CD4-positive, alpha-beta T cell treated with Interleukin-15 for 1 hour (primary cell): Measurements from ENCODE around the gene GLB1L3.
"Not testable (repeated sequence)": the region's sequence is repeated elsewhere in the genome, so short reads cannot be mapped to it uniquely, and the experiment has no call there.

Experiments
- DNase-seq: peaks from one replicate; pipeline ENCODE4 v3.0.0-alpha.2; 2020

The GLB1L3 gene

DNA sequence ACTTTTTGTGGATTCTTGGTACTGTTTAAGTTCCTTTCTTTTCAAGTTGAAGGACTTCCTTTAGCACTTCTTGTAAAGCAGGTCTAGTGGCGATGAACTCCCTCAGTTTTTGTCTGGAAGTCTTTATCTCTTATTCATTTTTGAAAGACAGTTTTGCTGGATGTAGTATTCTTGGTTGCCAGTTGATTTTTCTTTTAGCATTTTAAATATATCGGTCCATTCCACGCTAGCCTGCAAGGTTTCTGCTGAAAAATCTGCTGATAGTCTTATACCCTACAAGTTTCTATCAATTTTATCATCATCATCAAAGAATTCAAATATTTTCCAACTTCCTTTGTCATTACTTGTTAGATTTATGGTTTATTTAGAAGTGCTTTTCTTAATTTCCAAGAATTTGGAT is 40.9 kb downstream of the GLB1L3 start:
- no peak for DNase-seq

- not testable (repeated sequence) for DNase-seq
Measured at GRCh38 chr11:134321373-134321772, 45.2 kb downstream of the GLB1L3 start.

DNA sequence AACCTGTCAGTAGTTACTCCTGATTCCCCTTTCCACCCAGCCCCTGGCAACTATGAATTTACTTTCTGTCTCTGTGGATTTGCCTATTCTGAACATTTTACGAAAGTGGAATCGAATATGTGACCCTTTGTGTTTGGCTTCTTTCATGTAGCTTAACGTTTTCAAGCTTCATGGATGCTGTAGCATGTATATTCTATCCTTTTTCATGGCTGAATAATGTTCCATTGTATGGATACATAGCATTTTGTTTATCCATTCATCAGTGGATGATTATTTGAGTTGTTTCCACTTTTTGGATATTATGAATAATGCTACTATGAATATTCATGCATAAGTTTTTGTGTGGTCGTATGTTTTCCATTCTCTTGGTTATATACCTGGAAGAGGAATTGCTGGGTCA is 46.4 kb downstream of the GLB1L3 start:
- no peak for DNase-seq

DNA sequence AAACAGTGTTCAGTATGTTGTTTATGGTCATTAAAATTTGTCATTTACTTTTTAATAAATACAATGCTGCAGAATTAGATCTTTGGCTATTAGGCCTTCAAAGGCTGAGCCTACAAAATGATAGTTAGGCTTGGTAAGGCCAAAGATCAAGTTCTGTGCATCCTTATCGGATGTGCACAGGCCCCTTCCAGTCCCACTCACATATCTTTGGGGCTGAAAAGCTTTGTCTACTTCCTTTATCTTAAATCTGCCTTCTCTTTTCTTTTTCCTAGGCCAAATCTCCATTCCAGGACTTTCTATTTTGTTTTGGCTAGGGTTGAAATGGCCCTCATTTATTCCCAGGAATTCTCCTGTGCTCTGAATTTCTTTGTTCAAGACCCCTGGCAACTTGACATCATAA is 52.3 kb downstream of the GLB1L3 start:
- DNase-seq = no peak

- no peak for DNase-seq
Measured at GRCh38 chr11:134330611-134331353, 54.6 kb downstream of the GLB1L3 start.

DNA sequence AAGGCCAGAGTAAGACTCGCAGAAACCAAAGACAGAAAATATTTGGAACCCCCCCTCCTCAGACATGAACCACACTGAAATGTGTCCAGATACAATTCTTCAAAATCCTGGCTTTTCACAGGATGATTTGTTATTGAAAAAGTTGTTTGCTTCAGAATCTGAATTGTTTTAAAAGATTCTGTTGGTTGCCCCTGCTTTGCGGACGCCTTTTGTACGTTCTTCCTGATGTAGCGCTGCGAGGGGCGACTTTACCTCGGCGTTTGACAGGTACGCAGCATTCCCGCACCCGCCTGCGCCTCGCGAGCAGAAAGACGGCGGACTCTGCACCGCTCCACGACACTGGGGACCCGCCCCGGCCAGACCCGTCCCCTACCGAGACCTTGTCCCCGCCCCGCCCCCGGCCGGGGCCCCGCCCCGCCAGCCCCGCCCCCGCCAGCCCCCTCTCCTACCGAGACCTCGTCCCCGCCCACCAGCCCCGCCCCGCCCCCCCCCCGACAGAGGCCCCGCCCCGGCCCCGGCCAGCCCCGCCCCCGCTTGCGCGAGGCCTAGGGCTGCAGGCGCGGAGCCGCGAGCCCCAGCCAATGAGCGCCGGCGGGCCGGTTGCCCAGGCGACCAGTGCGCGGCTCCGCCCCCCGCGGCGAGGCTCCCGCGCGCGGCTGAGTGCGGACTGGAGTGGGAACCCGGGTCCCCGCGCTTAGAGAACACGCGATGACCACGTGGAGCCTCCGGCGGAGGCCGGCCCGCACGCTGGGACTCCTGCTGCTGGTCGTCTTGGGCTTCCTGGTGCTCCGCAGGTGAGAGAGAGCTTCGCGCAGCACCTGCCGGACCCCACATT is 55.4 kb downstream of the GLB1L3 start, which contains the start of gene GLB1L2:
Gene GLB1L2 (plus strand): TSS at position 635 of the 835 bp plus-strand sequence. CDS start 74 bp downstream, at position 709.
- peak; percentile 85 for DNase-seq

- no peak for DNase-seq
Measured at GRCh38 chr11:134332189-134332631, 56.0 kb downstream of the GLB1L3 start.

- DNase-seq = no peak
Measured at GRCh38 chr11:134332782-134333181, 56.6 kb downstream of the GLB1L3 start.

DNA sequence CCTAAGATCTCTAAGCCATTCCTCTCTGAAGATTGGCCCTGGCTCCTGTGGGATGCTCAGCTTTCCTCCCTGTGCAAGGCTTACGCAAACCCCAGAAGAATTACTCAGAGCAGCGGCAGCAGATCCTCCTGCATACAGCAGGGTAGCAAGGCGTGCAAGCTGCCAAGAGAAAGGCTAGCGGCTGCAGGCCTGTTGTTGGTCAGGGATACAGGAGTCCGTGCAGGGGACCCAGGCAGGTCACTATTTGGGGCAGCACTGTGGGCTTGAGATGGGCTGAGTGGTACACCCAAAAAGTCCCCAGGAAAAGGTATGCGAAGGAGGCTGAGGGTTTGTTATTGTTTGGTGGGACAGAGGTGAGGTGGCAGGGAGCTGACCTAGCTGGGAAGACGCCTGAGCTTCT is 57.1 kb downstream of the GLB1L3 start:
- no peak for DNase-seq

DNA sequence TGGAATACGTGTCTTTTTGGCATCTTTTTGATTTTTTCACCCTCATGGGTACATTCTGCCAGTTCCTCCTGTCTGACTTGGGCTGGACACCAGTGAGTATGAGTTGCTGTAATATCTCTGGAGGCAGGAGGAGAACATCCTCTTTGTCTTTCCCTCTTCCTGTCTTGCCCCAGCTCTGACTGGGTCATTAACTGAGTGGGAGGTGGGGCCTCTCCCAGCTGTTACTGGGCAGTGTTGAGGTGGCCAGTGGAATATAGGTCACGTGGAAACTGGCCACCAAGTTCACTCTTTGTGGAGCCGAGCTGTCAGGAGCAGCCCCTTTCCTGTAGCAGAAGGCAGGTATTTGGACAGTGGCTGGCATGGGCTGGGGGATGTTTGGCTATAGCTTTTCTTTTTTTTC is 57.8 kb downstream of the GLB1L3 start:
- no peak for DNase-seq

GRCh38 chr11:134334796-134335571 is 58.8 kb downstream of the GLB1L3 start:
- no peak for DNase-seq

DNA sequence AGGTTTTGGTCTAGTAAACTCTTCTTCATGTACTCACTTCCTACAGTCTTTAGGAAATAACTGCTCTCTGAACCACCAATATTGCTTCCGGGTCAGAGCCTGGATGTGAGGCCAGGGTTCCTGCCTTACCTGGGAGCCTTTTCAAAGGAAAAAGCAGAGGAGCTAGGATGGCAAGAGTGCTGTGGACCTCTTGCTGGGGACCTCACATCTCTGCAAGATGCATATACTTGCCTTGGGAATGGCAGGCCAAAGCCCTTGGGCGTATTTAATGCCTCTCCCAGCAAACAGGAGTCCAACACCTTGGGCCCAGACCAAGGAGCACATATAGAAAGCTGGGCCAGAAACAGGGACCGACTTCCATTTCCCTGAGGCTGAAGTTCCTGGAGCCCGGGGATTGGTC is 60.9 kb downstream of the GLB1L3 start:
- no peak for DNase-seq

DNA sequence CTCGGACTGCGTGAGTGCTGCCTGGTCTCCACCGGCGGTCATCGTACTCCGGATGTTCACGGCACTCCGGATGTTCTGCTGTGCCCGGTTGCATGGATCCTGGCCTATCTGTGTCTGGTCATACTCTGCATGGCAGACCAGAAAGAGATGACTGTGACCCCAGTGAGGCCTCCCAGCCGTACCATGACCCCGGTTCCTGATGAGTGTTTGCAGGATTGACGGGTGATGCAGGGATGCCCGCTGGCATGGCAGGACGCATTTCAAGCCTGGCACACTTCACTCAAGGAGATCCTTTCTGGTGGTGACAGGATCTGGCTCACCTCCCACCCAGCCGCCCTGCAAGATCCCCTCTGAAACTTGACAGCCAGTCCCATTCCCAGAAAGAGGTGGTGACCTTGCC is 61.9 kb downstream of the GLB1L3 start:
- no peak for DNase-seq

GRCh38 chr11:134338654-134339053 is 62.5 kb downstream of the GLB1L3 start:
- no peak for DNase-seq

DNA sequence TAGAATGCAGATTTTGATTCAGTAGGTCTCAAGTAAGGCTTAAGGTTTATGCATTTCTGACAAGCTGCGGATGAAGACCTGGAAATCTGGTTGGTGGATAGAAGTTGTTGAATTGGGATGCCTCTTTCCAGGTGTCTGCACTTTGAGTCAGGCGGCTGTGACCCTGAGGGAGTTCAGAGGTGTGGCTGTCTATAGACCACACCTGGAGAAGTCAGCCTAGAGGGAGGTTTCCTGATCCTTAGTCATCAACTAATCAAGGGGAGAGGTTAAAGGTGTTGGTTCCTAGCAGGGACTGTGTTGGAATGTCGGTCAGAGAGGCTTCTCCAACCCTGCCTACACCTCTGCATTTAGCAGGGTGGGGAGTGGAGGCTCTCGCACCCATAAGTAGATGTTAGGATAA is 63.6 kb downstream of the GLB1L3 start:
- DNase-seq = no peak

DNA sequence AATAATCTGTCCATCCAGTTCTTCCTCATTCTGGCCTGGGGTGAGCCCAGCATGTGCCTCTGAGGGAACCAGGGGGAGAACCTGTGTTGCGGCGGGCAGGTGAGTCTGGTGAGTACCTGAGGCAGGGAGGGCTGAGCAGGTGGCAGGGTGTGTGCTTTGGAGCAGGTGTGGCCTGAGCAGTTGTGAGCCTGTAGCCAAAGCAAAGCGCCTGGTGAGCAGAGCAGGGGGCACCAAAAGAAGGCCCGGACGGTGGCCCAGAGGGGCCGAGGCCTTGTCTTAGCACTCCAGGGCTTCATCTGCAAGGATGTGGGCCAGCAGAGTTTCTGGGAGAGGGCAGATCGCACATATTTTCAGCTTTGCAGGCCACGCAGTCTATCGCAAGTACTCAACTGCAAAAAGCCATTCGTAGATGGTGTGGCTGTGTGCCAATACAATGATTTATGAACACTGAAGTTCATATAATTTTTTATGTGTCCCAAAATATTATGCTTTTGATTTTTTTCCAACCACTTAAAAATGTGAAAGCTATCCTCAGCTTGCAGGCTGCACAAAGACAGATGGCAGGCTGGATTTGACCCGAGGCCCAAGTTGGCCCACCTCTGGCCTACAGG is 64.3 kb downstream of the GLB1L3 start:
- DNase-seq = no peak

- DNase-seq = no peak
Measured at GRCh38 chr11:134341805-134342571, 65.8 kb downstream of the GLB1L3 start.

GRCh38 chr11:134342572-134343340 is 66.6 kb downstream of the GLB1L3 start:
- no peak for DNase-seq

DNA sequence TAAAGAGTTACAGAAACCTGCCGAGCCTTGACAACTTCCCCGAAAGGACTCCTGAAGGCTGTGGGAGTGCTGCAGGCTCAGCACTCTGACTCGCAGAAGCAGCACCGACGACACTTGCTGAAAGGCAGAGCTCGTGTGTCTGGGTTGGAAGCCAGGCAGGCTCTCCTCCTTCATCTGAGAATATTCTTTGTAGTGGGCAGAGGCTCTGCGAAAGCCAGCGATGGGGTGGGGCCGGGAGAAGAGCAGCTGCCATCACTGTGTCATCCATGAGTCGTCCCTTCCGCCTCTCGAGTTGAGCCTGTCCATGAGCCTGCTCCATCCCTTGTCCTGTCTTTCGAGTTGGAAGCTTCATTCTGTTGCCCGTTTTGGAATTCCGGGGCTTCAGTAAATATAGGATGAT is 67.5 kb downstream of the GLB1L3 start:
- DNase-seq = no peak

GRCh38 chr11:134344497-134345236 is 68.5 kb downstream of the GLB1L3 start:
- not testable (repeated sequence) for DNase-seq

- no peak for DNase-seq
Measured at GRCh38 chr11:134345237-134345550, 69.0 kb downstream of the GLB1L3 start.
